Muscle of leg (tissue), 11 donors: ENCODE data around the gene SSUH2. TPM values are rescaled to one million over a fixed set of nuclear protein-coding genes. Genes with fewer than 3 reads are reported as not detected.
A peak's percentile ranks its signal among the peaks of the same experiment; 100 is the strongest.

Experiments used
- DNase-seq: peaks from one replicate; pipeline ENCODE4 v3.0.0; 2013
- H3K27ac ChIP-seq: one replicate; pipeline ENCODE4 v1.5.1; 2013; ENCODE audit warnings: mild to moderate bottlenecking, low read length, control low read depth
- H3K27me3 ChIP-seq: one replicate; pipeline ENCODE4 v1.6.1; 2013; ENCODE audit warnings: low read length; ENCODE audit not compliant: control insufficient read depth, insufficient read depth
- H3K36me3 ChIP-seq: one replicate; pipeline ENCODE4 v1.6.1; 2013; ENCODE audit warnings: low read length; ENCODE audit not compliant: control insufficient read depth, insufficient read depth
- H3K4me1 ChIP-seq: one replicate; pipeline ENCODE4 v1.6.1; 2013; ENCODE audit warnings: low read length; ENCODE audit not compliant: control insufficient read depth, insufficient read depth
- H3K4me3 ChIP-seq: one replicate; pipeline ENCODE4 v1.5.1; 2013; ENCODE audit warnings: low read length, control low read depth
- H3K9me3 ChIP-seq: replicated peaks from 2 replicates; pipeline ENCODE4 v1.6.1; 2013; ENCODE audit warnings: low read depth, low read length; ENCODE audit not compliant: control insufficient read depth
- WGBS: methylation state at CpG from one replicate; pipeline ENCODE4 v1.1.5; 2013; ENCODE audit warnings: missing lambda C conversion rate; ENCODE audit not compliant: insufficient coverage; 5-methylcytosine and 5-hydroxymethylcytosine counted together
- polyA plus RNA-seq, 8 donors: library from polyadenylated mRNA; unstranded; fragments of 120-200 nt; gene quantifications; one replicate each; pipeline versions ENCODE4 v1.2.1 to v1.2.3, GENCODE V29; 2013; ENCODE audit warnings: inconsistent platforms in 1 of 8, low replicate concordance in 1 of 8; ENCODE audit not compliant: insufficient read length in 8 of 8, insufficient read depth in 1 of 8
- total RNA-seq: library from RNA; stranded (reverse); fragments of 120-200 nt; gene quantifications from one replicate; pipeline ENCODE4 v1.2.4, GENCODE V29; 2013

The SSUH2 gene
- total and polyA plus RNA-seq, 9 donors, result 1.1 to 3.4 (median 2.2) TPM

- Histone ChIP-seq H3K4me3 (no peak overlapping the region), H3K27me3 (no peaks in the 10 kb centered on the region), H3K9me3 (no peaks in the 10 kb centered on the region), H3K27ac (peak overlapping the region; percentile 80), H3K36me3 (no peaks in the 10 kb centered on the region), H3K4me1 (peaks cover 50% of the 10 kb centered on the region)
- WGBS, result 17% methylated on average over 1 of the region's 3 CpGs
- DNase-seq, result peak; percentile 86
Observed at GRCh38 chr3:8599146-8599545, 45.5 kb downstream of the SSUH2 start.

GRCh38 chr3:8597219-8597853 lies 47.3 kb downstream of the SSUH2 start:
- no peak overlapping the region for H3K4me3 ChIP-seq
- 67% methylated on average over 5 of the region's 7 CpGs for WGBS
- no peaks in the 10 kb centered on the region for H3K27me3 ChIP-seq
- H3K9me3 ChIP-seq, result no peaks in the 10 kb centered on the region
- peaks cover 59% of the 10 kb centered on the region for H3K4me1 ChIP-seq
- no peaks in the 10 kb centered on the region for H3K36me3 ChIP-seq
- DNase-seq, result no peak
- peak overlapping the region; percentile 95 for H3K27ac ChIP-seq

- H3K4me1 ChIP-seq, result peaks cover 64% of the 10 kb centered on the region
- H3K27ac ChIP-seq, result peak overlapping the region; percentile 95
- no peaks in the 10 kb centered on the region for H3K9me3 ChIP-seq
- H3K27me3 ChIP-seq, result no peaks in the 10 kb centered on the region
- no peak overlapping the region for H3K4me3 ChIP-seq
- peak; percentile 68 for DNase-seq
- H3K36me3 ChIP-seq, result no peaks in the 10 kb centered on the region
- whole genome bisulfite sequencing, result 61% methylated on average over 13 of the region's 18 CpGs
Observed at GRCh38 chr3:8596321-8597218, 48.0 kb downstream of the SSUH2 start.

GRCh38 chr3:8595695-8596115 lies 48.9 kb downstream of the SSUH2 start:
- H3K9me3 ChIP-seq, result no peaks in the 10 kb centered on the region
- peaks cover 65% of the 10 kb centered on the region for H3K4me1 ChIP-seq
- no peak overlapping the region for H3K4me3 ChIP-seq
- WGBS, result 61% methylated on average over 9 of the region's 9 CpGs
- H3K27ac ChIP-seq, result peak overlapping the region; percentile 95
- DNase-seq, result peak; percentile 79
- H3K36me3 ChIP-seq, result no peaks in the 10 kb centered on the region
- no peaks in the 10 kb centered on the region for H3K27me3 ChIP-seq

- no peak overlapping the region for H3K4me3 ChIP-seq
- no peak for DNase-seq
- peak overlapping the region; percentile 95 for H3K27ac ChIP-seq
- peaks cover 68% of the 10 kb centered on the region for H3K4me1 ChIP-seq
- H3K9me3 ChIP-seq, result no peaks in the 10 kb centered on the region
- WGBS, result 71% methylated on average over 3 of the region's 3 CpGs
- H3K36me3 ChIP-seq, result no peaks in the 10 kb centered on the region
- no peaks in the 10 kb centered on the region for H3K27me3 ChIP-seq
Observed at GRCh38 chr3:8595252-8595651, 49.3 kb downstream of the SSUH2 start.

- H3K36me3 ChIP-seq, result no peaks in the 10 kb centered on the region
- no peaks in the 10 kb centered on the region for H3K27me3 ChIP-seq
- 36% methylated on average over 7 of the region's 9 CpGs for WGBS
- peaks cover 70% of the 10 kb centered on the region for H3K4me1 ChIP-seq
- peak; percentile 94 for DNase-seq
- no peaks in the 10 kb centered on the region for H3K9me3 ChIP-seq
- no peak overlapping the region for H3K4me3 ChIP-seq
- peak overlapping the region; percentile 95 for H3K27ac ChIP-seq
Observed at GRCh38 chr3:8593021-8593827, 51.4 kb downstream of the SSUH2 start.

GRCh38 chr3:8589880-8590556 lies 54.6 kb downstream of the SSUH2 start:
- DNase-seq, result peak; percentile 56
- Histone ChIP-seq H3K27ac (peak overlapping the region; percentile 48), H3K36me3 (no peaks in the 10 kb centered on the region), H3K27me3 (no peaks in the 10 kb centered on the region), H3K4me1 (peaks cover 39% of the 10 kb centered on the region), H3K9me3 (no peaks in the 10 kb centered on the region), H3K4me3 (no peak overlapping the region)
- WGBS, result 43% methylated on average over 4 of the region's 6 CpGs

- Histone ChIP-seq H3K4me3 (no peak overlapping the region), H3K4me1 (peaks cover 16% of the 10 kb centered on the region)
- no CpG with 5 or more reads among the region's 2 CpGs for WGBS
Observed at GRCh38 chr3:8584661-8585060, 59.9 kb downstream of the SSUH2 start.

GRCh38 chr3:8581806-8582445 lies 62.7 kb downstream of the SSUH2 start:
- H3K9me3 ChIP-seq, result no peaks in the 10 kb centered on the region
- H3K36me3 ChIP-seq, result no peaks in the 10 kb centered on the region
- no peak for DNase-seq
- peaks cover 13% of the 10 kb centered on the region for H3K4me1 ChIP-seq
- H3K27me3 ChIP-seq, result no peaks in the 10 kb centered on the region
- no peak overlapping the region for H3K4me3 ChIP-seq
- WGBS, result 82% methylated on average over 4 of the region's 6 CpGs
- H3K27ac ChIP-seq, result no peak overlapping the region

More at GRCh38 chr3:8584661-8585060, 59.9 kb downstream of the SSUH2 start:
- Histone ChIP-seq H3K27ac (no peak overlapping the region), H3K36me3 (no peaks in the 10 kb centered on the region), H3K27me3 (no peaks in the 10 kb centered on the region), H3K9me3 (no peaks in the 10 kb centered on the region)
- DNase-seq, result no peak
